ENCODE measurements around the gene NLN.
"Not testable (repeated sequence)": the region's sequence is repeated elsewhere in the genome, so short reads cannot be mapped to it uniquely, and the experiment has no call there.

NLN gene

DNA sequence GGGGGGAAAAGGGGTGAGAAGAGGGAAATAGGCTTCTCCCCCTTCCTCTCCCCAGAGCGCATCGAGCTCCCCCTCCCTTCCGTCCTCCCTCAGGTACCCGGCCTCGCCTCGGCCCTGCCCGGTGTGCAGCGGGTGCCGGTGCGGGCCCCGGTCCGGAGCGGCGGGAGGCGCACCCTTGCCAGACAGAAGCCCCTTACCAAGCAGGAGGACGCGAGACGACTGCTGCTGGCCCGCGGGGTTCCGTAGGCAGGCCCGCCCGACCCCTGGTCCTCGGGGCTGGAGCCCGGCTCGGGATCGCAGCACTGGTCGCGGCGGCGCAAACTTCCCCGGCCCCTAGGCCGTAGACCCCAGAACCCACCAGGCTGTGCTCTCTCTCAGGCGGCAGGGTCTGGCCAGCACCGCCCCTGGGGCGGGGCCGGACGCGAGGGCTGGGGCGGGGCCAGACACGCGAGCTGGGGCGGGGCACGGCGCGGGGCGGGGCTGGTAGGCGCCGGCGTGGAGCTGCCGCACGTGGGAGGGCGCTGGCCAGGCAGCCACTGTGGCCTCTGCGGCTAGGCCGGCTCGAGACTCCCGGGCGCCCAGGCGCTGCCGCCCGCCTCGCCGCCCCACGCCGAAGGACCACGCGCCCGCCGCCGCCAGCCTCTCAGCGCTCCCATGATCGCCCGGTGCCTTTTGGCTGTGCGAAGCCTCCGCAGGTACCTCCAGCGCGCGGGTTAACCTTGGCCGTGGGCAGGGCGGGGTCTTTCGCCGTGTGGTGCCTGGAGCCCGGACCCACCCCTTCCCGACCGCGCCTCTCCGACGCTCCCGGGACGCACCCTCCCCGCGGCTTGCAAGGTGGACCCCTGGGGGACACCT, at the start of gene NLN, which contains the start of gene SGTB:
Gene NLN (plus strand): TSS at position 486 of the 855 bp plus-strand sequence. CDS start 169 bp downstream, at position 655.
Gene SGTB (minus strand): TSS at position 390 of the 855 bp plus-strand sequence. CDS start 1,302 bp downstream, outside the sequence.
- peak; percentile 55 for DNase-seq (ENCODE audit: low read depth)

GRCh38 chr5:65672796-65673195, 49.2 kb upstream of the NLN start:
- DNase-seq (ENCODE audit: low read depth): peak; percentile 34

GRCh38 chr5:65674749-65675148, 47.3 kb upstream of the NLN start:
- no peak for DNase-seq (ENCODE audit: low read depth)

- DNase-seq (ENCODE audit: low read depth): not testable (repeated sequence)
Measured at GRCh38 chr5:65676056-65676455, 45.9 kb upstream of the NLN start.

GRCh38 chr5:65682148-65682547, 39.9 kb upstream of the NLN start:
- no peak for DNase-seq (ENCODE audit: low read depth)

DNA sequence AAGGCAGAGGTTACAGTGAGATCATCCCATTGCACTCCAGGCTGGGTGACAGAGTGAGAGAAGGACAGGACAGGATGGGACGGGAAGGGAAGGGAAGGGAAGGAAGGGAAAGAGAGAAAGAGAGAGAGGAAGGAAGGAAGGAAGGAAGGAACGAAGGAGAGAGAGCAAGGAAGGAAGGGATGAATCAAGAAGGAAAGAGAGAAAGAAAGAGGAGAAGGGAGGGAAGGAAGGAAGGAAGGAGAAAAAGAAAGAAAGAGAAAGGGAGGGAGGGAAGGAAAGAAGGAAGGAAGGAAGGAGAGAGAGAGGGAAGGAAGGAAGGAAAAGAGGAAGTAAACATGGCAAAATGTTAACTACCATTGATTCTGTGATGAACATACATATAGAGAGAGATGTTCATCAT, 28.9 kb upstream of the NLN start:
- no peak for DNase-seq (ENCODE audit: low read depth)

GRCh38 chr5:65695162-65695755, 26.7 kb upstream of the NLN start:
- DNase-seq (ENCODE audit: low read depth): no peak

DNA sequence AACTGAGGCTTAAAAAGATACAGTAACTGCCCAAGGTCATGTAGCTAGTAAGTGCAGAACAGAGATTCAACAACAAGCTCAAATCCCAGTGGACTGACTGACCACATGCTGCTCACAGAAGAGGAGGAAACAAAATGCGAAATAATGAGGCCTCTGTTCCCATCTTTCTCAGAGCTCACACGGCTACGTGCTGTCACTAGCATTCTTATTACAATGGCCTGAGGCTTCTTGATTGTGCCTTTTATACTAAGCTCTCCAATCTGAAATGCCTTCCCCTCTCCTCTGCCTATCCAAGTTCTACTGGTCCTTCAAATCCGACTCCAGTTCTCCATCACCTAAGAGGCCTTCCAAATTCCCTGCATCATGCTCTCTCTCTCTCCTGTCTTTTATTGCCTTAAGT, 26.1 kb upstream of the NLN start:
- DNase-seq (ENCODE audit: low read depth): no peak

GRCh38 chr5:65696892-65697291, 25.1 kb upstream of the NLN start:
- DNase-seq (ENCODE audit: low read depth): no peak

DNA sequence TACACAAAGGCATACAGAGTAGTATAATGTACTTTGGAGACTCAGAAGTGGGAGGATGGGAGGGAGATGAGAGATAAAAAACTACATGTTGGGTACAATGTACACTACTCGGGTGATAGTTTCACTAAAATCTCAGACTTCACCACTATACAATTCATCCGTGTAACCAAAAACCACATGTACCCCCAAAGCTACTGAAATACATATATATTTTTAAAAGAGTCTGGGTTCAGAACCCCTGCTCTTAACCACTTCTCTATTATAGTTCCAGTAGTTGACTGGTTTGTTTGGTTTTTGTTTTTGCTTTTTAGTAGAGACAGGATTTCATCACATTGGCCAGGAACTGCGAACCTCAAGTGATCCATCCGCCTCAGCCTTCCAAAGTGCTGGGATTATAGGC, 22.7 kb upstream of the NLN start:
- no peak for DNase-seq (ENCODE audit: low read depth)

DNA sequence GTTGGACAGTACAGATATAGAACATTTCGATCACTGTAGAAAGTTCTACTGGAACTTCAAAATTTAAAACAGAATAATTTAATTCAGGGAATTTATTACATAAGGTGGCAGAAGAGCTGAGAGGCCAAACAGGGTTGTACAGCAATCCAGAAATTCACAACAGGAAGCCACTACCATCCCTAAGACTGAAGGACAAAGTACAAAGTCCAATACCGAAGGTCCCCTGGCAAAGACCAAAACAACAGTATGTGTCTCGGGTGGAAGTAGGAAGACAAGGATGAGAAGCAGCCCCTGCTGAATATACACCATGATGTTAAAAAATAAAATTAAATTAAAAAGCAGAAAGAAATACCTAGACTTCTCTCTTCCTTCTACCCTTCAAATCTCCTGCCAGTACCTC, 20.0 kb upstream of the NLN start:
- DNase-seq (ENCODE audit: low read depth): no peak

- no peak for DNase-seq (ENCODE audit: low read depth)
Measured at GRCh38 chr5:65704621-65705239, 17.3 kb upstream of the NLN start.

GRCh38 chr5:65707663-65708062, 14.3 kb upstream of the NLN start:
- no peak for DNase-seq (ENCODE audit: low read depth)

DNA sequence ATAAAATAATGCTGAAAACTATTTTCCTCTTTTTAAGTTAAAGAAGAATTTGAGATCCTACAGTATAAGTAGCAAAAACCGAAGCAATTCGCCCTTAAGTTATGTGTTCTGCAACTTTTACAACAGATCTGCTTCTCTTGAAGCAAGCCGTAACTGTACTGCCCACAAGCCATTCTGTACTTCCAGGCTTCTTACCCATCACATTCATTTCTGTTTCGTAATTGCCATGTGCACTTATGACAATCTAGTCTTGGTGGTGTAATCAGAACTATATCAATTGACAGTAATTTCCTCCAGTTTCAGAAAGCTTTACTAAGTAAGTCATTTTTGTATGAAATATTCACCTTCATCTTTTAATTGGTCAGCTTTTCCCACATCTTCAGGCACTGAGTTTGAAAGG, 13.9 kb upstream of the NLN start:
- DNase-seq (ENCODE audit: low read depth): no peak

DNA sequence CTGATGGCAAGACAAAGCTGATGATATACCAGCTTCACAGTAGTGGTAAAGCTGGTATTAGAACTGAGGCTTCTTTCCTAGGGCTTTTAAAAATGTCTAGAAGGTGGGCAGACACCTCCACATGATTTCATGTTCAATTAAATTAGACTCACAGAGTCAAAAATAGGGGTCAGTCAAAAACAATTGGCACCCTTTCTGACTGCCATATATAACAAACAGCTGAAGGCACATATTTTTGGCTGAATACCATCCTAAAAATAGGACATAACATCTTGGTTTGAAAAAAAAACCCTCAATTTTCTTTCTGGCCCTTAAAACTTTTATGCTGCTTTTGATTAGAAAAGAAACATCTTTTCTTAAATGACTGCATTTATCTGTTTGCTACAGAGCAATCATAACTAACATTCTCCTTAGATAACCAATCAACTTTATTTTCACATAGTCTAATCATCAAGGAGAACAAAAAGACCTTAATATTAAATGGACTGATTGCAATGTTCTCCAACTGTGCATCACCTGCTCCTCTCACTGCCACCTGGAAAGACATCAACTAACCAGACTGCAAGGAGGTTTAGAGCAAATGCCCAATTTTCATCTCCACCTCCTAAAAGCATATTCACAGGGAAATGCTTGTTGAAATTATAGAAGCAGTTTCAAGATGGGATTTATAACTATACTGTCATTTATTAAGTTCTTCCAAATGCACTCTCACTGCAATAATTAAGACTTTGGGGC, 3.3 kb upstream of the NLN start:
- no peak for DNase-seq (ENCODE audit: low read depth)

- peak; percentile 64 for DNase-seq (ENCODE audit: low read depth)
Measured at GRCh38 chr5:65721050-65721719, 820 bp upstream of the NLN start.

GRCh38 chr5:65722575-65723403, 784 bp downstream of the NLN start:
- peak; percentile 40 for DNase-seq (ENCODE audit: low read depth)

- no peak for DNase-seq (ENCODE audit: low read depth)
Measured at GRCh38 chr5:65727491-65728156, 5.6 kb downstream of the NLN start.

- DNase-seq (ENCODE audit: low read depth): no peak
Measured at GRCh38 chr5:65728218-65728617, 6.2 kb downstream of the NLN start.

DNA sequence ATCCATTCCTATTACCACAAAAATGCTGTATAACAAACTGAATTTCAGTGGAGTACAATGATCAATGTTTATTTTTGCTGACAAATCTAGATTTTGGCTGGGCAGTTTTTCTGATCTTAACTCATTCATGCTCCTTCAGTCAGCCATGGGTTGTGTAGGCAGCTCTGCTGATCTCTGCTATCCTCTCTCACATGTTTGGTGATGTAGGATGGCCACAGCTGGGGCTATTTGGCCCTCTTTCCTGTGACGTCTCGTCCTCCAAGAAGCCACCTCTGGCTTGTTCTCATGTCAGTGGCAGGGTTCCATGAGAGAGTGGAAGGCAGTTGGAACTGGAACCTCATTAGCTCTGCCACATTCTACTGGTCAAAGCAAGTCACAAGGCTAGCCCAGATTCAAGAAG, 8.9 kb downstream of the NLN start:
- no peak for DNase-seq (ENCODE audit: low read depth)

All from GM04504 (cell line).